Tibial nerve (tissue), 4 donors: ENCODE results near the gene NECAB3. TPM values are rescaled to one million over a fixed set of nuclear protein-coding genes. Genes with fewer than 3 reads are reported as not detected.

Experiments
- DNase-seq, 2 donors: peaks; one replicate each; pipeline ENCODE4 v3.0.0-alpha.2; 2019; ENCODE audit warnings: low spot score in 2 of 2
- H3K27ac ChIP-seq, 4 donors: fragments of 200-600 bp; sonication (generic) in 3 of 4; one replicate each; pipeline ENCODE4 v1.5.1; 2017 to 2019; ENCODE audit warnings: mild to moderate bottlenecking in 1 of 4
- H3K27me3 ChIP-seq, 2 donors: fragments of 200-600 bp; sonication (generic) in 1 of 2; one replicate each; pipeline versions ENCODE4 v1.5.1 to v1.6.0; 2017 to 2019
- H3K36me3 ChIP-seq, 3 donors: fragments of 200-600 bp; sonication (generic); one replicate each; pipeline ENCODE4 v1.5.1; 2018 to 2019
- H3K4me1 ChIP-seq, 4 donors: fragments of 200-600 bp; sonication (generic) in 3 of 4; one replicate each; pipeline ENCODE4 v1.5.1; 2017 to 2019
- H3K4me3 ChIP-seq, 4 donors: fragments of 200-600 bp; sonication (generic) in 3 of 4; one replicate each; pipeline ENCODE4 v1.5.1; 2017 to 2019; ENCODE audit warnings: mild to moderate bottlenecking in 1 of 4, moderate library complexity in 1 of 4
- H3K9me3 ChIP-seq, 4 donors: fragments of 200-600 bp; sonication (generic) in 3 of 4; one replicate each; pipeline ENCODE4 v1.5.1; 2017 to 2019
- CTCF ChIP-seq, 5 experiments: fragments of 200-600 bp in 3 of 5; fragments of 450-650 bp in 2 of 5; sonication (generic) in 3 of 5; IDR thresholded peaks; one replicate each; pipeline ENCODE4 v1.5.1; 2016 to 2019; ENCODE audit warnings: antibody characterized with exemption in 5 of 5, mild to moderate bottlenecking in 3 of 5, moderate library complexity in 2 of 5
- EP300 ChIP-seq, 2 donors: sonication (generic); formaldehyde crosslinking; IDR thresholded peaks; one replicate each; pipeline ENCODE4 v1.6.1; 2017; ENCODE audit warnings: antibody characterized with exemption in 2 of 2, mild to moderate bottlenecking in 1 of 2
- POLR2A ChIP-seq, 2 donors: fragments of 450-650 bp; IDR thresholded peaks; one replicate each; pipeline ENCODE4 v1.6.1; 2017; ENCODE audit warnings: antibody characterized with exemption in 2 of 2, mild to moderate bottlenecking in 2 of 2, moderate library complexity in 2 of 2
- WGBS, 2 donors: methylation state at CpG; one replicate each; pipeline ENCODE4 v1.1.5; 2018; 5-methylcytosine and 5-hydroxymethylcytosine counted together
- total RNA-seq, 4 donors: library from RNA; depleted of rRNA; stranded (reverse); fragments of >200 nt; gene quantifications; one replicate each; pipeline ENCODE4 v1.1.0, GENCODE V29; 2016

Gene NECAB3
- total RNA-seq, 4 donors from 2014 or later = 80.8 to 103 (median 91.5) TPM

DNA sequence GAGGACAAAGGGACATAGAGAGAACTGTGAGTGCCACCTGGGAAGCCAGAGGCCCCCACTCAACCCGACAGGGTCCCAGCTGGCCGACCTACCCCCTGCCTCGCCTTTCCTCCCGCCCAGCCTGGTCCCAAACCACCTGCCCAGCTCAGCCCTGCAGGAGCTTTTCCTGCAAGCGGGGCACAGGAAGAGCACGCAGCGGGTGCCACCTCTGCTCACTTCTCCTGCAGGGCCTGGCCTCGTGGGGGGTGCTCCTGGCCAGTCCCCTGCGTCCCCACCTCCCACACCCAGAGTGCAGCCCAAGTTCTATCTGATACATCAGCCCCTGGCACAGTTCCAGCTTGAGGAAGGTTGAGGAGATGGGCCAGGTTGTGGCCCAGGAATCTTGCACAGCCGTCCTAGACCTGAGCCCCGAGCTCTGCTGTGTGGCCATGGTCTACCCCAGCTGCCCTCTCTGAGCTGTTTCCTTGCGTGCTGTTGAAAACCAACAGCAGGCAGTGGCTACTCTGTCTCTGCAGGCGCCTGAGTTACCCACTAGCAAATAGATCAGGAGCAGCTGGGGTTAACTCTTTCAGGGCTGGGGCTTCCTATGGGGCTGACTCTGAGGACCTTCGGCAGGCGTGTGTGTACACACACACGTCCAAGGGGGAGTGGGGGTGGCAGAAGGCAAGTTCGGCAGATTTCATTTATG is 1.7 kb downstream of the NECAB3 start:
- Histone ChIP-seq H3K27ac (peak overlapping the region; percentile 87 to 93 (median 92)), H3K36me3 (peaks cover 0 to 34% (median 0%) of the 10 kb centered on the region in 3 donors), H3K4me3 (peak overlapping the region in 3 of 4 donors; percentile 65 to 88 (median 71)), H3K4me1 (peaks cover 0 to 58% (median 42%) of the 10 kb centered on the region in 4 donors), H3K27me3 (no peaks in the 10 kb centered on the region), H3K9me3 (no peaks in the 10 kb centered on the region)
- DNase-seq = no peak
- 61 to 64% methylated on average over 15 to 17 of the region's 17 CpGs for WGBS, 2 donors
- no peak for TF ChIP-seq CTCF (IDR thresholded peaks at IDR 0.05)
- no peak for TF ChIP-seq POLR2A (IDR thresholded peaks at IDR 0.05)
- no peak for TF ChIP-seq EP300 (IDR thresholded peaks at IDR 0.05)

- no peak overlapping the region for H3K4me3 ChIP-seq
- WGBS, 2 donors = 73 to 79% methylated on average over 8 of the region's 8 CpGs
- no peaks in the 10 kb centered on the region for H3K27me3 ChIP-seq
- DNase-seq = no peak
- H3K4me1 ChIP-seq = peaks cover 0 to 60% (median 43%) of the 10 kb centered on the region in 4 donors
- H3K27ac ChIP-seq = peak overlapping the region in 2 of 4 donors; percentile 90 to 93
- H3K36me3 ChIP-seq = peaks cover 0 to 34% (median 0%) of the 10 kb centered on the region in 3 donors
- TF ChIP-seq POLR2A (IDR thresholded peaks at IDR 0.05) (no peak), CTCF (IDR thresholded peaks at IDR 0.05) (no peak), EP300 (IDR thresholded peaks at IDR 0.05) (no peak)
- no peaks in the 10 kb centered on the region for H3K9me3 ChIP-seq
These were observed 2.5 kb downstream of the NECAB3 start for GRCh38 chr20:33671573-33672288.

DNA sequence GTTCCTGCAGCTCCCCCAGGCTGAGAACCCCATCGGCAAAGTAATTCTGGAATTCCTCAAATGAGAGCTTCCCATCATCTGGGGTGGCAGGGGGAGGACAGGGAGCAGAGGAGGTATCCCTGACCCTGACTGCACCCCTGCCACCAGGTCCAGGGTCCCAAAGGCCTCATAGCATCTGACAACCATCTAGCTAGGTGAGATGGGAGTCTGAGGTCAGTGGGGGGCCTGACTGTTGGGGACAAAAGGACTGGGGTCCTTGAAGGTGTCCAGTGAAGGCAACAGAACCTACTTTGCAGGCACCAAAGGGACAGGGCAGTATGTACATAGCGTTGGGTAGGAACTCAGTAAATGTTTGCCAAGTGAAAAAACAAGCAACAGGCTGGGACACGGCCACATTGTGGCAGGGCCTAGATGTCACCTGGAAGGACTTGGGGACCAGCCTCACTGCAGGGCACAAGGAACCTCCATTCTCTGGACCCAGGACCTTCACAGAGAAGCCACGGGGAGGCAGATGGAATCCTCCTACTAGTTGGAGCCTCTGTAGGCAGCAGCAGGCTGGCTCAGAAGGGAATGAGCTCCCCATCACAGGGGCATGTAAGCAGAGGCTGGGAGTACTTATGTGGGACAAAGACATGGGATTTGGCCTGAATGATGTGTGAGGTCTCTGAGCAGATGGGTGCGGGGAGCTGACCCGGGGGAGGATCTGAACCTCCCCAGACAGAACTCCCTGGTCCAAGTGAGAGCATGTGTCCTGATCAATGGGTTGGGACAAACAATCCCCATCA is 3.3 kb downstream of the NECAB3 start:
- H3K4me1 ChIP-seq = peaks cover 0 to 58% (median 40%) of the 10 kb centered on the region in 4 donors
- WGBS, 2 donors = 91 to 92% methylated on average over 6 of the region's 6 CpGs
- peaks cover 0 to 34% (median 0%) of the 10 kb centered on the region in 3 donors for H3K36me3 ChIP-seq
- peak overlapping the region in 1 of 4 donors; percentile 27 for H3K27ac ChIP-seq
- DNase-seq = no peak
- H3K9me3 ChIP-seq = no peaks in the 10 kb centered on the region
- H3K4me3 ChIP-seq = no peak overlapping the region
- no peak for TF ChIP-seq POLR2A (IDR thresholded peaks at IDR 0.05)
- TF ChIP-seq EP300 (IDR thresholded peaks at IDR 0.05) = no peak
- TF ChIP-seq CTCF (IDR thresholded peaks at IDR 0.05) = no peak
- no peaks in the 10 kb centered on the region for H3K27me3 ChIP-seq

- peak overlapping the region in 1 of 4 donors; percentile 27 for H3K27ac ChIP-seq
- H3K27me3 ChIP-seq = no peaks in the 10 kb centered on the region
- no peak for DNase-seq
- TF ChIP-seq CTCF (IDR thresholded peaks at IDR 0.05) = no peak
- no peak for TF ChIP-seq EP300 (IDR thresholded peaks at IDR 0.05)
- TF ChIP-seq POLR2A (IDR thresholded peaks at IDR 0.05) = no peak
- no peaks in the 10 kb centered on the region for H3K9me3 ChIP-seq
- WGBS, 2 donors = 77 to 79% methylated on average over 13 of the region's 13 CpGs
- H3K36me3 ChIP-seq = peaks cover 0 to 34% (median 0%) of the 10 kb centered on the region in 3 donors
- peaks cover 0 to 53% (median 33%) of the 10 kb centered on the region in 4 donors for H3K4me1 ChIP-seq
- no peak overlapping the region for H3K4me3 ChIP-seq
These were observed 4.2 kb downstream of the NECAB3 start for GRCh38 chr20:33669873-33670640.
